HUES48 (cell line): ENCODE results near the gene PDIA5.

Experiments
- H3K27ac ChIP-seq: one replicate; pipeline ENCODE4 v1.7.0; 2013; ENCODE audit warnings: low read depth, low read length, inconsistent platforms
- H3K27me3 ChIP-seq: 2 replicates; pipeline ENCODE4 v1.6.1; 2013; ENCODE audit warnings: mild to moderate bottlenecking, low read length; ENCODE audit not compliant: control insufficient read depth, insufficient read depth
- H3K36me3 ChIP-seq: 2 replicates; pipeline ENCODE4 v1.6.1; 2013; ENCODE audit warnings: low read length; ENCODE audit not compliant: control insufficient read depth, insufficient read depth
- H3K4me1 ChIP-seq: 2 replicates; pipeline ENCODE4 v1.6.1; 2013; ENCODE audit warnings: mild to moderate bottlenecking, low read length; ENCODE audit not compliant: control insufficient read depth, insufficient read depth
- H3K4me3 ChIP-seq: 2 replicates; pipeline ENCODE4 v1.5.1; 2013; ENCODE audit warnings: mild to moderate bottlenecking, low read depth, low read length
- H3K9ac ChIP-seq: 2 replicates; pipeline ENCODE4 v1.6.1; 2013; ENCODE audit warnings: mild to moderate bottlenecking, low read depth, low read length, moderate library complexity
- H3K9me3 ChIP-seq: 2 replicates; pipeline ENCODE4 v1.6.1; 2013; ENCODE audit warnings: low read length; ENCODE audit not compliant: control insufficient read depth, insufficient read depth

PDIA5 gene

DNA sequence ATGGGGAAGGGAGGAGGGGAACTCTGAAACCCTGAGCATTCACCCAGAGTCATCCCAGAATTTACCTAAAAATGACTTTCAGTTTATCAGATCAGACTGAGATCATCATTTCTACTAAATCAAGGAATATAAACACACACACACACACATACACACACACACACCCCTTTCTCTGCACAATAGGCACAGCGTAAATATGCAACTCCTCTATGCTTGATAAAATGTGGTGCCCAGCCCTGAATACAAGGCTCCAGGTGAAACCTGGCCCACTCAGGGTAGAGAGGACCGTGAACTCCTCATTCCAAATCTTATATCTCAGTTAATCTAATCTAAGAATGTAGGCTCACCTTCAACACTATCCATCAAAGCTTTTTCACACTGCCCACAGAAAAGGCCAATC is 103.1 kb downstream of the PDIA5 start:
- H3K27me3 ChIP-seq = no peaks in the 10 kb centered on the region
- no peak overlapping the region for H3K27ac ChIP-seq
- H3K9me3 ChIP-seq = peaks cover 8% of the 10 kb centered on the region; the same call in 1 of the 2 replicates
- peaks cover 4% of the 10 kb centered on the region; the same call in 1 of the 2 replicates for H3K4me1 ChIP-seq
- H3K9ac ChIP-seq = no peak overlapping the region
- H3K36me3 ChIP-seq = peaks cover 5% of the 10 kb centered on the region
- no peak overlapping the region for H3K4me3 ChIP-seq

DNA sequence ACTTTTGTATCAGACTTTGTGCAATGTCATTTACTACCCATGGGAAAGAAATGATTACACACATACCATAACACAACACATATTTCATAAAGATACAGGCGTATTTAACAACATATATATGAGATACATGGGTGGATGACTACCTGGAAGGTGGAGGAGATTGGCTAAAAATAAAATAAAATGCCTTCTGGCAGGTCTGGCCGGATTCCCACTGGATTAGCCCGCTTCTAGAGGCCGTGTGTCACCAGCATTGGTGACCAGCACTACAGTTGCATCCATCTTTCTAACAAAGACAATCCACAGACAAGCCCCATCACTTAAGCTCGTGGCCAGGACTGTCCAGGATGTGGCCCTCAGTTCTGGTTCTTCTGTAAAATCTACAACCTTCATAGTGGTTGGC is 114.0 kb downstream of the PDIA5 start:
- H3K27ac ChIP-seq = no peak overlapping the region
- H3K4me1 ChIP-seq = no peaks in the 10 kb centered on the region; the same call in 1 of the 2 replicates
- no peak overlapping the region for H3K4me3 ChIP-seq
- no peaks in the 10 kb centered on the region for H3K27me3 ChIP-seq
- no peaks in the 10 kb centered on the region for H3K36me3 ChIP-seq
- no peak overlapping the region for H3K9ac ChIP-seq
- H3K9me3 ChIP-seq = no peaks in the 10 kb centered on the region

DNA sequence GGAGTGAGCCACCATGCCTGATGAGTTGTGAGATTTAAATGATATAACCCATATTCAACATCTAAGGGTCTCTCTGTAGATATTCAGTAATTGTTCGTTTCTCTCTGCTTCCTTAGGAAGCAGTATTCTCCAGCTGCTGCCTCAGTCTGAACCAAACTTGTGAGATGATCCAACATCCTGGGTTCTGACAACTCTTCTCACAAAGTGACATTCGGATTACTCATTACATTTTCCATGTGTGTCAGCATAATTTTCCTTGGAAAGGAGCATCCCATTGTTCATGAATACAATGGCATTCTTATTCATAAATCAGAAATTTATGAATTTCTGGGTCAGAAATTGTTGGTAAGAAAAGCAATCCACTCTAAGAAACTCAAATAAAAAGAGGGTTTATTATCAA is 119.9 kb downstream of the PDIA5 start:
- H3K4me3 ChIP-seq = no peak overlapping the region
- H3K36me3 ChIP-seq = no peaks in the 10 kb centered on the region
- no peak overlapping the region for H3K27ac ChIP-seq
- H3K4me1 ChIP-seq = no peaks in the 10 kb centered on the region
- H3K27me3 ChIP-seq = no peaks in the 10 kb centered on the region
- no peak overlapping the region for H3K9ac ChIP-seq
- no peaks in the 10 kb centered on the region for H3K9me3 ChIP-seq

DNA sequence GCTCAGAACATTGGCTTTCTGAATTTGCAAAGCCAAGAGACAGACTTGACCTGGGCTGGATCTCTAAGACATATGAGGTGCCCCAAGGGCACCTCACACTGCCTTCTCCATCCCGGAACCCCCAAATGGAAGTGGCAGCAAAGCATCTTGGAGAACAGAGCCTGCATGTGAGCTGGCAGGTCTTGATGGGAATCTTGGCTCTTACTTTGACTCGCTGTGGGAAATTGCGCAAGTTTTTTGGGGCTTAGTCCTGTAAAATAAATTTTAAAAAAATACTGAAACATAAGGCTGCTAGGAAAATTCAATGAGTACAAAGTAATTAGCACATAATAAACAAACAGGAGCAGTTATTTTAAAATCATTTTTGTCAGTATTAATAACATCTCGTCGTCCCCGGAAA is 121.2 kb downstream of the PDIA5 start:
- Histone ChIP-seq H3K4me1 (no peaks in the 10 kb centered on the region), H3K36me3 (no peaks in the 10 kb centered on the region), H3K9ac (no peak overlapping the region), H3K9me3 (no peaks in the 10 kb centered on the region), H3K27me3 (no peaks in the 10 kb centered on the region), H3K27ac (no peak overlapping the region), H3K4me3 (no peak overlapping the region)

DNA sequence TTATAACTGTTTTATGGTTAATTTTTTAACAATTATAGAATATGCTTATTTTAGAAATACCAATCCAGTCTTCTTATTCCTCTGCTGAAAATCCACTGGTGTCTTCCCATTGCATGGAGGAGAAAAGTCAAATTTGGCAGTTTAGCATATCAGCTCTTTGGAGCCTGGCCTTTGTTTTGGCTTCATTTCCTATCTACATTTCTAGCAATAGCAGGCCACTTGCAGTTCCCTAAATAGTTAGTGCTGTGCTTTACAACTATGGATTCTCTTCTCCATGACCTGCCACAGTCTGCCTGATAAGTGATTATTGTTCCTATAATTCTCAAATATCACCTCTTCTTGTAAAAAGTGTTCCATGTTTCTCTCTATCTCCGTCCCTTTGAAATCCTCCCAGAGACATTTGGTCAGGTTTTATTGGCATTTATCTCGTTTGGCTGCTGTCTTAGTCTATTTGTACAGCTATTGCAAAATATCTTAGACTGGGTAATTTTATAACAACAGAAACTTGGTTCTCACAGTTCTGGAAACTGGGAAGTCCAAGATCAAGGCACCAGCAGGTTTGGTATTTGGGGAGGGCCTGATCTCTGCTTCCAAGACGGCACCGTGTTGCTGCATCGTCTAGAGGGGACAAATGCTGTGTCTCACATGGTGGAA is 126.8 kb downstream of the PDIA5 start:
- Histone ChIP-seq H3K4me3 (no peak overlapping the region), H3K9ac (no peak overlapping the region), H3K36me3 (no peaks in the 10 kb centered on the region), H3K9me3 (no peaks in the 10 kb centered on the region), H3K27me3 (no peaks in the 10 kb centered on the region), H3K4me1 (peaks cover 20% of the 10 kb centered on the region), H3K27ac (no peak overlapping the region)

DNA sequence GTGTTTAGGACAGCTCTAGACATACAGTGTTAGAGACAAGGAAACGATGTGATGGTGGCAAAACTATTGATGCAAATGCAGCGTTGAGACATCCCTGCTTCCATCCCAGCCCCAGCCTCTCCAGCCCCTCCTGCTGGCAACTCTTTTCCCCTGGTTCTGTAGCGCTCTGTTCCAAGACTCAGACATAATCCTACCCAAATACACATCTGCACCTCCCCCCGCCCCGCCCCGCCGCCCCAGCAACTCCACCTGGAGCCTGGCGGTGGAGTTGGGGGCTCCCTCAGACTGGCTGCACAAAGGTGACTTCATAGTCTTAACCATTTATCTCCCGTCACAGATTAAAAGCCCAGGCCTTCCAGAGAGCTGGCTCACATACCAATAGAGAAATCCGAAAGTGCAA is 127.7 kb downstream of the PDIA5 start:
- no peak overlapping the region for H3K9ac ChIP-seq
- no peaks in the 10 kb centered on the region for H3K36me3 ChIP-seq

DNA sequence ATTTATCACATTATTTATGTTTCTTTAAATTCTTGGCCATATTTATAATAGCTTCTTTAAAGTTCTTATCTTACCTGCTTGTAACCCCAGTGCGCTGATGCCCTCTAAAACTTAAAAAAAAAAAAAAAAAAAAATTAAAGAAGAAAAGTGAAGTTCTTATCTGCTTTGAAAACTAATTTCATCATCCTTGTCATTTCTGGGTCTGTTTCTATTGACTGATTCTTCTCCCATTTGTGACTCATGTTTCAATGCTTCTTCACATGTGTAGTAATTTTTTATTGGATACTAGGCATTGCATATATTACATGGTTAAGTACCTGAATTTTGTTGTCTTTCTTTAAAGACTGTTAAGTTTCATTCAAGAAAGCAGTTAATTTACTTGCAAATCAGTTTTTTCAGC is 131.5 kb downstream of the PDIA5 start:
- no peaks in the 10 kb centered on the region for H3K27me3 ChIP-seq
- H3K9ac ChIP-seq = no peak overlapping the region
- no peaks in the 10 kb centered on the region for H3K36me3 ChIP-seq
- H3K4me3 ChIP-seq = no peak overlapping the region
- H3K9me3 ChIP-seq = no peaks in the 10 kb centered on the region
- no peak overlapping the region for H3K27ac ChIP-seq
- peaks cover 28% of the 10 kb centered on the region for H3K4me1 ChIP-seq

More for the DNA sequence above, 127.7 kb downstream of the PDIA5 start:
- Histone ChIP-seq H3K4me3 (no peak overlapping the region), H3K9me3 (no peaks in the 10 kb centered on the region), H3K4me1 (peaks cover 20% of the 10 kb centered on the region), H3K27me3 (no peaks in the 10 kb centered on the region), H3K27ac (no peak overlapping the region)

DNA sequence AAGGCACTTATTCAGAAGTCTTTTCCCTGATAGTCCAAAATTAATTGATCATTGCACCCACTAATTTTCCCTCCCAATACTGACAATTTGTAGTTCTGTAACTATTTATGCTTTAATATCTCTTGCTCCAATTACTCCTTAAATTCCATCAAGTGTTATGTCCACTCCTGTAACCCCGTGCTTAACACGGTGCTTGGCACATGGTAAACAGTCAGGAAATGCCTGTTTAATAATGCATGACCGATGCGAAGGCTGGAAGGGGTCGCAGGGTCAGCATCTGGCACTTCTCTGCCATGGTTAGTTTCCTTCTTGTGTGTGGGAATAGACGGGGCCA is 134.4 kb downstream of the PDIA5 start:
- no peaks in the 10 kb centered on the region for H3K9me3 ChIP-seq
- peaks cover 9% of the 10 kb centered on the region for H3K4me1 ChIP-seq
- H3K36me3 ChIP-seq = no peaks in the 10 kb centered on the region
- peak overlapping the region; percentile 22; the same call in 1 of the 2 replicates for H3K9ac ChIP-seq
- peak overlapping the region; percentile 95 for H3K4me3 ChIP-seq
- no peaks in the 10 kb centered on the region for H3K27me3 ChIP-seq
- peak overlapping the region; percentile 53 for H3K27ac ChIP-seq

DNA sequence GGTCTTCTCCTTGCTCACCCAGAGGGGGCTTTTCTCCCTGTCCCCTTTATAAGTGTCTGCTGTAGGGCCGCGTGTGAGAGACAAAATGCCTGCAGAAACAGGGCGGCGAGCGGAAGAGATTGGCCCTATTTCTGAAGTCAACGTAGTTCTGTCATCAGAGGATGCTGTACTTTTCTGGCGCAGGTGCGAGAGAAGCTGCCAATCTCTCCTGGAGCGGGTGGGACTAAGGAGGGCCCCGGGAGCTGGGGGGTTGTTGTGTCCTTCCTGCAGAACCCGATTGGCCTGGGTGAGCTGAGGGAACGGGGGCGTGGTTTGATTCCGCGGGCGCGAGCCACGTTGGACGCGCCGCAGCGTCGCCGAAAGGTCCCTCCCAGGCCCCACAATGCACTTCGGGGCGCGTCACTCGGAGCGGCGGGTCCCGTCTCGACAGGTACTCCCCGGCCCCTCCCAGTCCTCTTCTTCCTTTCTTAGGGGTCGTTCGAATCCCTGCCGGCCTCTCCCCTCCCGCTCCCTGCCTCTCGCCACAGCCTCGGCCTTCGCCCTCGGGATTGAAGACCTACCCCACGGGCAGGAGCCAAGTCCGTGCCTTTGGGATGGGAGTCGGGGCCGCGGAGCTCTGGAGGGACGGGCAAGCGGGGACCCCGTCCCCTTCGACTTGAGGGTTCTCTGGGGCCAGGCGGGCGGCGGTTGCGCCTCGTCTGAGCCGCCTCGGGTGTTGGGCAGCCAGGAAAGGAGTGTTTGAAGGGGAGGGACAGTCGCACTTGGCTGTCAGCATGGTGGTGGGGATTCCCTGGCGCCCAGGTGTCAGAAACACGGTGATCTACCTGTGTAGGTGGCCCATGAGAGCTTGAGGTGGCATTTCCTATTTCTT is 135.0 kb downstream of the PDIA5 start, which contains the start of gene SEC22A:
SEC22A (plus strand) TSS at position 387 of the 871 bp plus-strand sequence. CDS start 7,275 bp downstream, outside the sequence.
- Histone ChIP-seq H3K27ac (peak within 1 kb of the TSS; percentile 87), H3K27me3 (no peaks in the 10 kb centered on the region), H3K36me3 (no peaks in the 10 kb centered on the region), H3K9me3 (no peaks in the 10 kb centered on the region), H3K9ac (peak within 1 kb of the TSS; percentile 72), H3K4me3 (peak within 1 kb of the TSS; percentile 95), H3K4me1 (peaks cover 9% of the 10 kb centered on the region)

DNA sequence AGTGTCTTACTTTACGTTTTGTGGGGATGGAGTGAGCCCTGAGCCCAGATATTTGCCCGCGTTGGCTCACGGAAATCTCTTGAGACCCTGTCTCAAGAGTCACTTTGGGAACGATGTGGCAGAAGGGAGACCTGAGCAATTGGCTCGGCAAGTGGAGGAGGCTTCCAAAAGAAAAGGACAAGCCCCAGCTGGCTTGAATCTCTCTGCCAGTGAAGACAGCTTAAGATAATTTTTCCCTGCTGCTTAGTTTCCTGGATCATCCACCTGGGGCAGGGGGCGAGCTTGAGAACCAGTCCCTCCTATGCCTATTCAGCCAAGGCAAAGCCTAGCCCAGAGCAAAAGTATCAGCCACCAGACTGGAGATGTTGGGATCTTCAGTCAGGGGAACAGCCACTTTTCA is 135.6 kb downstream of the PDIA5 start:
- Histone ChIP-seq H3K27ac (peak overlapping the region; percentile 87), H3K9ac (peak overlapping the region; percentile 72), H3K4me3 (peak overlapping the region; percentile 95), H3K4me1 (peaks cover 9% of the 10 kb centered on the region), H3K9me3 (no peaks in the 10 kb centered on the region), H3K36me3 (no peaks in the 10 kb centered on the region), H3K27me3 (no peaks in the 10 kb centered on the region)
